PC-3 (cell line): ENCODE data around the gene SLC23A2. TPM values are rescaled to one million over a fixed set of nuclear protein-coding genes. Genes with fewer than 3 reads are reported as not detected.

Experiments
- ATAC-seq: fragments of 200-7000 bp; cut with Tn5 transposase; 2 replicates; pipeline ENCODE4 v1.9.1; 2020; ENCODE audit warnings: mild to moderate bottlenecking, moderate library complexity
- BruUV-seq: library from RNA; stranded (reverse); fragments of 400-500 nt; replicated peaks from 2 replicates; lab custom pipeline; 2021; lab: Mats Ljungman, UMichigan
- CTCF ChIA-PET: fragments of 300-600 bp; sonication (Branson Sonifier 250); formaldehyde crosslinking; loops from one replicate; lab custom pipeline; 2022; ENCODE audit warnings: antibody characterized with exemption; lab: Charles Lee
- POLR2A ChIA-PET: fragments of 300-600 bp; sonication (Branson Sonifier 250); formaldehyde crosslinking; loops from one replicate; lab custom pipeline; 2022; ENCODE audit warnings: antibody characterized with exemption; ENCODE audit not compliant: unreplicated experiment; lab: Charles Lee
- DNase-seq: peaks from one replicate; pipeline ENCODE4 v3.0.0-alpha.2; 2015
- H2AFZ ChIP-seq: fragments of 300-600 bp; sonication (generic); 2 replicates; pipeline ENCODE4 v1.6.0; 2016; ENCODE audit warnings: antibody characterized with exemption, low read length
- H3F3A ChIP-seq: fragments of 300-600 bp; sonication (generic); one replicate; pipeline ENCODE4 v1.6.0; 2017; ENCODE audit warnings: antibody characterized with exemption, low read length, control low read depth, mild to moderate bottlenecking; ENCODE audit not compliant: unreplicated experiment
- H3K27ac ChIP-seq: fragments of 300-600 bp; sonication (generic); 2 replicates; pipeline ENCODE4 v1.5.1; 2016; ENCODE audit warnings: mild to moderate bottlenecking, low read length
- H3K27me3 ChIP-seq: fragments of 300-600 bp; sonication (generic); 2 replicates; pipeline ENCODE4 v1.6.1; 2016; ENCODE audit warnings: low read length, mixed read lengths
- H3K36me3 ChIP-seq: fragments of 300-600 bp; sonication (generic); 2 replicates; pipeline ENCODE4 v1.6.1; 2016; ENCODE audit warnings: low read depth, mixed run types, low read length, mixed read lengths
- H3K4me1 ChIP-seq: fragments of 300-600 bp; sonication (generic); 2 replicates; pipeline ENCODE4 v1.5.1; 2016; ENCODE audit warnings: low read length; ENCODE audit not compliant: insufficient read depth
- H3K4me2 ChIP-seq: fragments of 300-600 bp; sonication (generic); 2 replicates; pipeline ENCODE4 v1.6.0; 2016; ENCODE audit warnings: low read length
- H3K4me3 ChIP-seq: fragments of 300-600 bp; sonication (generic); 2 replicates; pipeline ENCODE4 v1.5.1; 2016; ENCODE audit warnings: mild to moderate bottlenecking, low read length, mixed read lengths
- H3K79me2 ChIP-seq: fragments of 300-600 bp; sonication (generic); 2 replicates; pipeline ENCODE4 v1.6.1; 2017; ENCODE audit warnings: low read length, mixed read lengths
- H3K9ac ChIP-seq: fragments of 300-600 bp; sonication (generic); 2 replicates; pipeline ENCODE4 v1.6.0; 2016; ENCODE audit warnings: mild to moderate bottlenecking, low read length
- H3K9me2 ChIP-seq: fragments of 300-600 bp; sonication (generic); replicated peaks from 2 replicates; pipeline ENCODE4 v1.6.1; 2016; ENCODE audit warnings: mixed run types, low read length, mixed read lengths
- H3K9me3 ChIP-seq: fragments of 300-600 bp; sonication (generic); 2 replicates; pipeline ENCODE4 v1.6.1; 2016; ENCODE audit warnings: low read length, mixed read lengths
- H4K20me1 ChIP-seq: fragments of 300-600 bp; sonication (generic); 2 replicates; pipeline ENCODE4 v1.6.1; 2016; ENCODE audit warnings: low read length, mixed read lengths
- EZH2 ChIP-seq: fragments of 300-600 bp; sonication (generic); IDR thresholded peaks from one replicate; pipeline ENCODE4 v1.6.1; 2017; ENCODE audit warnings: antibody characterized with exemption, mild to moderate bottlenecking, low read length; ENCODE audit not compliant: unreplicated experiment
- EZH2phosphoT487 ChIP-seq: fragments of 300-600 bp; sonication (generic); IDR thresholded peaks from 2 replicates; pipeline ENCODE4 v1.6.1; 2018; ENCODE audit warnings: mild to moderate bottlenecking, antibody characterized with exemption, low read length, borderline replicate concordance
- intact Hi-C: fragments of 100-400 bp; cut with micrococcal nuclease; formaldehyde crosslinking; loops from 2 replicates; pipeline ENCODE4 v1.9.0; 2023
- total RNA-seq: library from RNA; depleted of rRNA; stranded (reverse); fragments of >200 nt; gene quantifications from 2 replicates; pipeline ENCODE4 v1.2.3, GENCODE V29; 2014
- TF ChIP-seq, protein P1 (sequence below): fragments of 300-600 bp; sonication (generic); conservative IDR thresholded peaks from 2 replicates; pipeline ENCODE4 v1.5.1; 2017; ENCODE audit warnings: antibody characterized with exemption, low read depth, mild to moderate bottlenecking, low read length

SLC23A2 gene
- total RNA-seq, 1 experiment from 2014 or later = 18.3 TPM

GRCh38 chr20:4920655-4921054 lies 80.7 kb downstream of the SLC23A2 start:
- Histone ChIP-seq H4K20me1 (no peaks in the 10 kb centered on the region), H3K27me3 (no peaks in the 10 kb centered on the region), H3K4me3 (no peak overlapping the region), H3K4me1 (peaks cover 3% of the 10 kb centered on the region), H3K9me3 (no peaks in the 10 kb centered on the region), H3K36me3 (no peaks in the 10 kb centered on the region), H3F3A (no peaks in the 10 kb centered on the region), H3K79me2 (peaks cover 7% of the 10 kb centered on the region; the same call in 1 of the 2 replicates), H3K9ac (no peak overlapping the region), H3K4me2 (no peak overlapping the region), H3K9me2 (no peaks in the 10 kb centered on the region), H3K27ac (no peak overlapping the region), H2AFZ (no peak overlapping the region)
- ATAC-seq (no peak), DNase-seq (no peak)
- intact Hi-C loops = no loop called here
- TF ChIP-seq, protein P1, sequence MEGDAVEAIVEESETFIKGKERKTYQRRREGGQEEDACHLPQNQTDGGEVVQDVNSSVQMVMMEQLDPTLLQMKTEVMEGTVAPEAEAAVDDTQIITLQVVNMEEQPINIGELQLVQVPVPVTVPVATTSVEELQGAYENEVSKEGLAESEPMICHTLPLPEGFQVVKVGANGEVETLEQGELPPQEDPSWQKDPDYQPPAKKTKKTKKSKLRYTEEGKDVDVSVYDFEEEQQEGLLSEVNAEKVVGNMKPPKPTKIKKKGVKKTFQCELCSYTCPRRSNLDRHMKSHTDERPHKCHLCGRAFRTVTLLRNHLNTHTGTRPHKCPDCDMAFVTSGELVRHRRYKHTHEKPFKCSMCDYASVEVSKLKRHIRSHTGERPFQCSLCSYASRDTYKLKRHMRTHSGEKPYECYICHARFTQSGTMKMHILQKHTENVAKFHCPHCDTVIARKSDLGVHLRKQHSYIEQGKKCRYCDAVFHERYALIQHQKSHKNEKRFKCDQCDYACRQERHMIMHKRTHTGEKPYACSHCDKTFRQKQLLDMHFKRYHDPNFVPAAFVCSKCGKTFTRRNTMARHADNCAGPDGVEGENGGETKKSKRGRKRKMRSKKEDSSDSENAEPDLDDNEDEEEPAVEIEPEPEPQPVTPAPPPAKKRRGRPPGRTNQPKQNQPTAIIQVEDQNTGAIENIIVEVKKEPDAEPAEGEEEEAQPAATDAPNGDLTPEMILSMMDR = no peak
- TF ChIP-seq EZH2phosphoT487 (no peak), EZH2 (no peak)
- BruUV-seq = no TSS peak
- ChIA-PET POLR2A (no interaction called here), CTCF (no interaction called here)

DNA sequence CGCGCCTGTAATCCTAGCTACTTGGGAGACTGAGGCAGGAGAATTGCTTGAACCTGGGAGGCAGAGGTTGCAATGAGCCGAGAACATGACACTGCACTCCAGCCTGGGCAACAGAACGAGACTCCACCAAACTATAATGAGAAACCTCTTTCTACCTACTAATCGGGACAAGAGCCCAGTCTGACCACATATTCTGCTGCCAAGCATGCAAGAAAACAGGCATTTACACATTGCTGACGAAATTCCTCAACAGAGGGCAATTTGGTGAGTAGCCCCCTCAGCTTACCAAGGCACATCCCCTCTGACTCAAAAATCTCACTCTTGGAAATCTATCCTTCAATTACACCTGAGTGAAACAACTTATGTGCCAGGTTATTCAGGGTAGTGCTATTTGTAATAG lies 81.2 kb downstream of the SLC23A2 start:
- no peaks in the 10 kb centered on the region for H3K9me3 ChIP-seq
- no peak overlapping the region for H2AFZ ChIP-seq
- ChIA-PET CTCF (no interaction called here), POLR2A (no interaction called here)
- DNase-seq = no peak
- H3K27me3 ChIP-seq = no peaks in the 10 kb centered on the region
- no peak overlapping the region for H3K27ac ChIP-seq
- H3K4me1 ChIP-seq = no peaks in the 10 kb centered on the region
- TF ChIP-seq, protein P1 = no peak
- TF ChIP-seq EZH2phosphoT487 = no peak
- TF ChIP-seq EZH2 = no peak
- no peak overlapping the region for H3K4me2 ChIP-seq
- no peaks in the 10 kb centered on the region for H3K36me3 ChIP-seq
- H3F3A ChIP-seq = no peaks in the 10 kb centered on the region
- ATAC-seq = no peak
- H3K79me2 ChIP-seq = peaks cover 1% of the 10 kb centered on the region; the same call in 1 of the 2 replicates
- no peak overlapping the region for H3K9ac ChIP-seq
- H4K20me1 ChIP-seq = no peaks in the 10 kb centered on the region
- H3K9me2 ChIP-seq = no peaks in the 10 kb centered on the region
- H3K4me3 ChIP-seq = no peak overlapping the region
- no TSS peak for BruUV-seq
- intact Hi-C loops = no loop called here

DNA sequence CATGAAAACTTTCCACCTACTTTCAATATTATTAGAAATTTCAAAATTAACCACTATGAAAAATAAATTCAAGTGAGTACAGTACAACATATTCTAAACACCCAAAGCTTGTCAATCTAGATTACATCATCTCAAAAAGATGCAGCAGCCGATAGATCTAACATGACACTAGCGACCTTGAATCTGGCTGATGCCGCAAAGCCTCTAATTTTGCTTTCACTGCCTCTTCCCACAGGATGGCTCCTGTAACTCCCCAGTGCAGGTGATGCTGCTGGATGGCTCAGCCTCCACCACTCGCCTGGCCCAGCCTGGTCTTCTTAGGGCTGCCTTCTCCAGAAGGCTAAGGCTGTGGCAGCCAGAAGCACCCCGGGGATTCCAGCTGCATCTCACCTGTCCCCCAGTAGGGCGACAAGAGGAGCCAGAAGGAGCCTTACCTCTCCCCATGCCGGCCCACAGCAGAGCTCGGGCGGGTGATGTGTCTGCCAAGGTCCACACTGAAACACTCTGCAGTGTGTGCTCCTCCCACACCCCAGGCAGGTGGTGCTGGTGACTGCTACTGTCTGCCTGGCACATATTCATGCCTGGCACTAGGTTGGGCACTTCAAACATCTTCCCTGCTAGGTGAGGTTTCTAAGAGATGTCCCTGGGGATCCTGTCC lies 82.1 kb downstream of the SLC23A2 start:
- POLR2A ChIA-PET = no interaction called here
- Histone ChIP-seq H3F3A (no peaks in the 10 kb centered on the region), H3K27ac (no peak overlapping the region), H3K36me3 (no peaks in the 10 kb centered on the region), H3K79me2 (no peaks in the 10 kb centered on the region), H3K4me1 (no peaks in the 10 kb centered on the region), H3K4me3 (no peak overlapping the region), H3K9me3 (no peaks in the 10 kb centered on the region), H3K4me2 (no peak overlapping the region), H4K20me1 (no peaks in the 10 kb centered on the region), H2AFZ (no peak overlapping the region), H3K9me2 (no peaks in the 10 kb centered on the region), H3K9ac (no peak overlapping the region), H3K27me3 (no peaks in the 10 kb centered on the region)
- no TSS peak for BruUV-seq
- intact Hi-C loops = no loop called here
- CTCF ChIA-PET = no interaction called here
- no peak for TF ChIP-seq EZH2
- TF ChIP-seq, protein P1 = no peak
- DNase-seq (no peak), ATAC-seq (no peak)
